GM20000 (cell line): Measurements from ENCODE around the gene NEB.

Source experiments
- DNase-seq: peaks from one replicate; pipeline ENCODE4 v3.0.0; 2012; ENCODE audit warnings: low spot score
- CTCF ChIP-seq: IDR thresholded peaks from 2 replicates; pipeline ENCODE4 v1.5.1; 2012; ENCODE audit warnings: mild to moderate bottlenecking, control low read depth; ENCODE audit errors: extremely low read depth, missing control alignments

Gene NEB

GRCh38 chr2:151729415-151729811 lies 4.9 kb downstream of the NEB start:
- TF ChIP-seq CTCF = no peak
- DNase-seq = no peak

- DNase-seq = no peak
These were observed 5.4 kb downstream of the NEB start for GRCh38 chr2:151728804-151729414.

DNA sequence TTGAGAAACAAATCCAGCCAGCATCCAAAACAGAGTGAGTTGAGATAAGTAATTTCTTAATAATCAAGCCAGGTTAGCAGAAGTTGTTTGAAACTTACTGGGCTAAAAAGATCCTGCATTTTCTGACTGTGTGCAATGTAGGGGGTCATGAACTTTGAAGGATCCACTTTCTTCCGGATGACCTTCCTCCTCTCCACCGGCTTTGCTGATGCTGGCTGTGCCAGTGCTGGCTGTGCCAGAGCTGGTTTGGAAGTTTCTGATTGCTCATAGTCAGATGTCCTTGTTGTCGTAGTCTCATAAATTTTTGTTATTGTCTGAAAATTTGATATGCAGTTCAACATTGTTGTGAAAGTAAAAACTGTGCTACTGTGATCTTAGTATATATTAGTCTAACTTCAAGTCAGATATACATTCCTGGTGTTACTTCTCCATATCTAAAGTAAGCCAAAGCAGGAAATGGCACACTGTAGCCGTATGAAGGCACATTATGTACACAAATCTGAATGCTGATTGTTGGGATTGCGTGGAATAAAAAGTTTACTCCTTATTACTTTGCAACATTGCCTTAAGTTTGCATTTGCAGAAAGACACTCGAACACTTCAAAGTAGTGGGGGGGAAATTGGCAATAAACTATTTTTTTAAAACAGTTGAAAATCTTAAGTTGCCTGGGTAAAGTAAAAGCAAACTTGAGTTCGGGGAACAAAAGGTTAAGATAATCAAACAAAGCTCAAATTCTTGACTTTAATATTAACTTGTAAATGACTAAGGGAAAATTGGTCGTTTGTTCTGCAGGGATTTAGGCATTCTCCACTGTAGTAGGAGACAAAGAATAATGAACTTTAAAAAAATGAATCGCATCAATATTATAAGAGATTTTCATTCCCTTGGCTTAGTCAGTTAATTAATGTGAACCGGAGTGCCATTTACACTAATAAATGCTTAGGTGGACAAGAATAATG lies 6.4 kb downstream of the NEB start:
- no peak for TF ChIP-seq CTCF
- no peak for DNase-seq

More at GRCh38 chr2:151728804-151729414, 5.4 kb downstream of the NEB start:
- no peak for TF ChIP-seq CTCF

- no peak for DNase-seq
- no peak for TF ChIP-seq CTCF
These were observed 13.1 kb downstream of the NEB start for GRCh38 chr2:151721161-151721560.

GRCh38 chr2:151720521-151720920 lies 13.8 kb downstream of the NEB start:
- no peak for TF ChIP-seq CTCF
- no peak for DNase-seq

GRCh38 chr2:151718796-151719195 lies 15.5 kb downstream of the NEB start:
- no peak for TF ChIP-seq CTCF
- DNase-seq = no peak

- DNase-seq = no peak
- no peak for TF ChIP-seq CTCF
These were observed 16.0 kb downstream of the NEB start for GRCh38 chr2:151718247-151718646.
